GM19351 (cell line): ENCODE data around the gene ARMC10.
"Not testable (repeated sequence)": the region's sequence is repeated elsewhere in the genome, so short reads cannot be mapped to it uniquely, and the experiment has no call there.

Source experiments
- ATAC-seq: cut with Tn5 transposase; IDR thresholded peaks from one replicate; pipeline ENCODE4 v1.9.1; 2021; ENCODE audit warnings: mild to moderate bottlenecking, moderate library complexity; ENCODE audit not compliant: unreplicated experiment

Gene ARMC10

GRCh38 chr7:103121641-103122040 lies 46.7 kb downstream of the ARMC10 start:
- no peak for ATAC-seq

GRCh38 chr7:103123529-103123928 lies 48.6 kb downstream of the ARMC10 start:
- ATAC-seq, result no peak

DNA sequence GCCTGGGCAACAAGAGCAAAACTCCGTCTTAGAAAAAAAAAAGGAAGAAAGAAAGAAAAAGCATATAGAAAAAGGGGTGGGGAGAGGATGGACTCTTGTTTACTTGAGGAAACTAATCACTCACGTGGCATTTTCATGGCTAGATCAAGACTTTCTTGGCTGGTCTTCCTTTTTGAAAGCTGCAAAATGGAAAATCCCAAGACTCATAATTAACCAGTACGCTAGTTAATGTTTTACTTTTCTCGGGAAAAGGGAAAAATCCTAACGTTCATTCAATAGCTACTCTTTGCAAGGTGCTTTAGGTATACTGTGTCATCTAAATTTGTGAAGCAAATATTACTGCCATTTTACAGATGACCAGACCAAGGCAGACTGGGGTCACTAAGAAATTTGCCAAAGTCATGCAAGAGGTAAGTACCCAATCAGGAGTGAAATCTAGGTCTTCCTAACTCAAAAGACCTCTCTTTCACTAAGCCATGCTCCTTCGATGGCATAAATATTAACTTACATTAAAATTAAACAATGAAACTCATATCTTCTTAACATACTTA lies 49.6 kb downstream of the ARMC10 start:
- no peak for ATAC-seq

- ATAC-seq, result no peak
Measured at GRCh38 chr7:103127006-103127405, 52.1 kb downstream of the ARMC10 start.

GRCh38 chr7:103129702-103130549 lies 55.0 kb downstream of the ARMC10 start:
- ATAC-seq, result no peak

DNA sequence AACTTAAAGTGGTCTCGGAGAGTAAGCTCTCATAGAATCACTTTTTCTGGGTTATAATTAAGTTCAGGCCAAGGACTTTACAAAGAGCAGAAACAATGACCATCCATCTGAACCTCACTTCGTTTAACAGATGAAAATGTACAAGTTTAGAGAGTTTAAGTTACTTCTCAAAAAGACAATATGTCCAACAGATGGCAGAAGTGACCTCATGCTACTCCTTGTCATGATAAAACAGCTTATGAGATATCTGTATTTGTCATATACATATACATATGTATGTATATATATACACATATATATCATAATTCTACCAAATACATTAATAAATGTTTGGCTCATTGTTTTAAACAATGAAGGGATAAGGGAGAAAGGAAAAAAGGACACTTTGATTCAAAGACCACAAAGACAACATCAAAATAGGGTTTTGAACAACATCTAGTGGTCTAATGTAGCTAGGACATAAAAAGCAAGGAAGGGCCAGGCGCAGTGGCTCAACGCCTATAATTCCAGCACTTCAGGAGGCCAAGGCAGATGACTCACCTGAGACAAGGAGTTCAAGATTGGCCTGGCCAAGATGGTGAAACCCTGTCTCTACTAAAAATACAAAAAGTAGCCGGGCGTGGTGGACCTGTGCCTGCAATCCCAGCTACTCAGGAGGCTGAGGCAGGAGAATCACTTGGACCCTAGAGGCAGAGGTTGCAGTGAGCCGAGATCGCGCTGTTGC lies 56.1 kb downstream of the ARMC10 start:
- ATAC-seq, result no peak

DNA sequence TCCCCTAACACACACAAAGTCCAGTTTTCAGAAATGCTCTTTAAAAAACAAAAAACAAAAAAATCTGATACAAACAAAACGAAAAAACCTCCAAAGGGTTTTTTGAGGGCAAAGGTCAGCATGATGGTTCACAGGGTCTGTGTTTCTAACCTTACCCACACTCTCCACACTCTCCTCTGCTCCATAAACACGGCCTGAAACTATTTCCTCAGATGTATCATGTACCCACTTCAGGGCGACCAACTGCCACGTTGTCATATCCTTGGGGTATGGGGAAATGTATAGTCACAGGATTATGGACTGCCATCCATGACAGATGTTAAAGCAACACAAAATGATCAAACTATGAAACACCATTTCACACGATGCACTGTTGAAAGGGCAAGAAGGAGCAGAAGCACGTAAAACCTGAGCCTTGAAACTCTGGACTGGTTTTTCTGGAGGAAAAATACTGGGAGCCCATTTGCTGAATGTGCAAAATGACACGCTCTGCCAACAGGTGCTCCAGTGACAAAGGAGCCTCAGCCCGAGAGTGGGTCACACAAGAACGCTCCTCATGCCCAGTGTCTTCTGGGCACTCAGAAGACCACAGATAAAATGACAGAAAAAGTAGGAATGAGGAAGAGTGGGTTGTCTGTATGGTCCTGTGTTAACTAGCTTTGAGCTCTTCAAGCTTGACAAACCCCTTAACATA lies 58.2 kb downstream of the ARMC10 start:
- no peak for ATAC-seq

DNA sequence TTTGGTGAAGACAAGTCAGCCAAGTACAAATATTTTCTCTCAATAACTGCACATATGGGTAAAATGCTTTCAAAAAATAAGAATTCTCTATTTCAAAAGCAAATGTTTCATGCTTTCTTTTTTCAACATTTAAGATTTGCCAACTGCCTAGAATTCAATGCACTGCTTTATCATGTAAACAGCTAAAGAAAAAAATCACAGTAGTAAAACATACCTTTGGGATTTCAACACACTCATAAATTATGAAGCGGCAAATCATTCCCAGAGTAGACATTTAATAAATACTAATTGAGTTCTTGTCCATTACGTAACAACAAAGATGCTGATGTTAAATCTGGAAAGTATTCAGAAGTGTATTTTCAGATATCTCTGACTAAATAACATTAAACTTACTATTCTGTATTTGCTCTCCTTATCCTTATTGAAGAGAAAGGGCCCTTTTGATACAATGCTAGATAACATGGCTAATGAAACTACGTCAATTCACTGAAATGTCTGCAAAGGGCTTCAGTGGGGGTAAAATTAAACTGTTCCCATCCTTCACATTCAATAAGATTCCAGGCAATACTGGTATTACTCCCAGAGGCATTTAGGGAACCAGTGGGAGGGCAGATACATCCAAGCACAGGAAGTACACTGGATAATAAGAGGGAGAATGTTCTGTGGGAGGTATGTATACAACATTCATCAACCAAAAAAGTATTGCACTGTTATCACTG lies 60.1 kb downstream of the ARMC10 start:
- ATAC-seq, result no peak

GRCh38 chr7:103140061-103140460 lies 65.1 kb downstream of the ARMC10 start:
- ATAC-seq, result no peak

DNA sequence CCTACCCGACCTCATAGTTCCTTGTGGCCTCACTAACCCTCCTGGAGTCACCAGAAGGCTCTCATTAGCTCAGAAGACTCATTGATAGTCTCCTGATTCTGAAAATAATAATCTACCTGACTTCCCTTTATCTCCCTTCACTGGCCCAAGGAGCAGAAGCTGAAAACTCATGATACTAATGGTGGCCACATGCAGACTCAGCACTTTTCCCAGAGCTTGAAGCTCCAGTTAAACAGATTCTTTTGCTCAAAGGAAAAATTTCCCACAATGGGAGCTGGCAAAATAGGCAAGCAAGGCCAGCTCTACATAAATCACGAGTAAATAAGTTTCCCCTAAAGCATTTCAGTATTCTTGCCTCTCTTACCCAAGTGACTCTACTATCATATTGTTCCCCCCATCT lies 65.7 kb downstream of the ARMC10 start:
- no peak for ATAC-seq

DNA sequence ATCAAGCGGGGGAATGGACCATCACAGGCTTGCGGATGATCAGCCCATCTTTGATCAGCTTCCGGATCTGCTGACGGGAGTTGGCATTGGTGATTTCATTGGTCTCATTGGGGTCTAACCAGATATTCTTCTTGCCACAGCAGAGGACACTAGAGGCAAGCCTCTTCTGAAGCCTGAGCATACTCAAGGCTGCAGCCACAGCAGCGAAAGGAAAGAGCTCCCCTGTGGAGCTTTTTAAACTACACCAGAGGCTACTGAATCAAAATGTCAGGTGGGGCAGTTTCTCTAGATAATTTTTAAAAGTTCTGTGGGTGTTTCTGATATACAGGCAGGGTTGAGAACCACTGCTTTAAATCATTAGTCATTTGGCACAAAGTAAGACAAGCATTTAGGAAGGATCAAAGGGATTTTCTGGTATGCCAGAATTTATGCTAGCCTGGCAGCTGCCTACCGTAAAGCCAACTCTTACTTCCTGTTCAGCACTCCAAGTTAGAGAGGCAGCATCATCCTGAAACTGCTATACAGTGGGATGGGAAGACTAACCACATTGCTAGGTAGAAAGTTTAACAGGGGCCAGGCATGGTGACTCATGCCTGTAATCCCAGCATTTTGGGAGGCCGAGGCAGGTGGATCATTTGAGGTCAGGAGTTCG lies 66.9 kb downstream of the ARMC10 start:
- ATAC-seq, result no peak

GRCh38 chr7:103142494-103142893 lies 67.6 kb downstream of the ARMC10 start:
- ATAC-seq, result no peak

DNA sequence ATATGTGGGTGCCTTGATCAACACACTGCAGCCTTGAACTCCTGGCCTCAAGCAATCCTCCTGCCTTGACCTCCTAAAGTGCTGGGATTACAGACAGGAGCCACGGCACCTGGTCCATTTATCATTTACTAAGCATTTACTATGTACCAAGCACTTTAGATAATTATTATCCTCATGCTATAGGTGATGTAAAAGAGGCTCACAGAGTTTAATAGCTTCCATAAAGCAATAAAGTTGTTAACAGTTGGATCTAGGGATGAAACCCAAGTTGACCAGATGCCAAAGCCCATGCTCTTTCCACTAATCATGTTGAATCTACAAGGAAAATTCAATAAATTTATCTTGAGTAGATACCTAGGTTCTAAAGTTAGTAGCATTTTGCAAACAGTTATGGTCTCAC lies 68.9 kb downstream of the ARMC10 start:
- no peak for ATAC-seq

DNA sequence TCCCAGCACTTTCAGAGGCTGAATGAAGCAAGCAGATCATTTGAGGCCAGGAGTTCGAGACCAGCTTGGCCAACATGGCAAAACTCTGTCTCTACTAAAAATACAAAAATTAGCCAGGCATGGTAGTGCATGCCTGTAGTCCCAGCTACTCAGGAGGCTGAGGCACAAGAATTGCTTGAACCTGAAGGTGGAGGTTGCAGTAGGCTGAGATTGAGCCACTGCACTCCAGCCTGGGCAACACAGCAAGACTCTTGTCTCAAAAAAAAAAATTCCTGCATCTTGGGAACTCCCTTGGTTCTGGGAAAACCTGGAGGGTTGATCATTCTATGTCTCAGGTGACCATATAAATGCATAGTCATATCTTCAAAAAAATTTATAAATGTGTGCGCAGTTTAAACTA lies 69.8 kb downstream of the ARMC10 start:
- ATAC-seq, result not testable (repeated sequence)

GRCh38 chr7:103148131-103148993 lies 73.4 kb downstream of the ARMC10 start:
- no peak for ATAC-seq
